Measurements from ENCODE around the gene RBCK1. TPM values are rescaled to one million over a fixed set of nuclear protein-coding genes. Genes with fewer than 3 reads are reported as not detected.

Gene RBCK1
- total RNA-seq, 1 experiment from 2014 or later, result 115 TPM

- Histone ChIP-seq H3F3A (ENCODE audit: low read length, unreplicated experiment) (peaks cover 8% of the 10 kb centered on the region), H3K4me1 (ENCODE audit: insufficient read depth, low read length) (peaks cover 53% of the 10 kb centered on the region), H3K9ac (ENCODE audit: low read length) (peak overlapping the region; percentile 42; the same call in 1 of the 2 replicates), H2AFZ (ENCODE audit: low read length) (no peak overlapping the region), H3K79me2 (ENCODE audit: low read length) (peaks cover 9% of the 10 kb centered on the region; the same call in 1 of the 2 replicates), H3K4me2 (ENCODE audit: low read length) (peak overlapping the region; percentile 62), H3K36me3 (ENCODE audit: low read depth, low read length) (no peaks in the 10 kb centered on the region), H3K4me3 (ENCODE audit: low read length) (no peak overlapping the region), H3K9me3 (ENCODE audit: low read length) (no peaks in the 10 kb centered on the region), H3K9me2 (replicated peaks; ENCODE audit: low read length) (no peaks in the 10 kb centered on the region), H4K20me1 (ENCODE audit: low read length) (no peaks in the 10 kb centered on the region), H3K27ac (ENCODE audit: low read length) (peak overlapping the region; percentile 86), H3K27me3 (ENCODE audit: low read length) (no peaks in the 10 kb centered on the region)
- POLR2A ChIA-PET (ENCODE audit: unreplicated experiment), result interaction anchor here (1.0 to 1.8 kb wide), 4 partner anchors 8 to 44 kb away, joined by 5 to 26 read pairs (median 9); partner anchors contain the start of gene TRIB3
- CTCF ChIA-PET, result interaction anchor here (0.6 to 1.4 kb wide), 3 partner anchors 17 to 68 kb away, joined by 3 to 25 read pairs (median 3); partner anchors contain the start of gene TRIB3
- no TSS peak for BruUV-seq (replicated peaks)
- ATAC-seq (peak; percentile 64), DNase-seq (peak; percentile 80)
- intact Hi-C loops (cut with micrococcal nuclease), result loop anchor here (5.0 kb wide), 1 partner anchor 39 kb away; no protein-coding TSS in a partner anchor
- TF ChIP-seq EZH2phosphoT487 (IDR thresholded peaks at IDR 0.05; ENCODE audit: borderline replicate concordance, low read length), result no peak
- no peak for TF ChIP-seq EZH2 (IDR thresholded peaks at IDR 0.05; ENCODE audit: low read length, unreplicated experiment)
- TF ChIP-seq, protein P1, sequence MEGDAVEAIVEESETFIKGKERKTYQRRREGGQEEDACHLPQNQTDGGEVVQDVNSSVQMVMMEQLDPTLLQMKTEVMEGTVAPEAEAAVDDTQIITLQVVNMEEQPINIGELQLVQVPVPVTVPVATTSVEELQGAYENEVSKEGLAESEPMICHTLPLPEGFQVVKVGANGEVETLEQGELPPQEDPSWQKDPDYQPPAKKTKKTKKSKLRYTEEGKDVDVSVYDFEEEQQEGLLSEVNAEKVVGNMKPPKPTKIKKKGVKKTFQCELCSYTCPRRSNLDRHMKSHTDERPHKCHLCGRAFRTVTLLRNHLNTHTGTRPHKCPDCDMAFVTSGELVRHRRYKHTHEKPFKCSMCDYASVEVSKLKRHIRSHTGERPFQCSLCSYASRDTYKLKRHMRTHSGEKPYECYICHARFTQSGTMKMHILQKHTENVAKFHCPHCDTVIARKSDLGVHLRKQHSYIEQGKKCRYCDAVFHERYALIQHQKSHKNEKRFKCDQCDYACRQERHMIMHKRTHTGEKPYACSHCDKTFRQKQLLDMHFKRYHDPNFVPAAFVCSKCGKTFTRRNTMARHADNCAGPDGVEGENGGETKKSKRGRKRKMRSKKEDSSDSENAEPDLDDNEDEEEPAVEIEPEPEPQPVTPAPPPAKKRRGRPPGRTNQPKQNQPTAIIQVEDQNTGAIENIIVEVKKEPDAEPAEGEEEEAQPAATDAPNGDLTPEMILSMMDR (conservative IDR thresholded peaks at IDR 0.05; ENCODE audit: low read depth, low read length), result no peak
These were observed 44.6 kb upstream of the RBCK1 start for GRCh38 chr20:363319-364078.

DNA sequence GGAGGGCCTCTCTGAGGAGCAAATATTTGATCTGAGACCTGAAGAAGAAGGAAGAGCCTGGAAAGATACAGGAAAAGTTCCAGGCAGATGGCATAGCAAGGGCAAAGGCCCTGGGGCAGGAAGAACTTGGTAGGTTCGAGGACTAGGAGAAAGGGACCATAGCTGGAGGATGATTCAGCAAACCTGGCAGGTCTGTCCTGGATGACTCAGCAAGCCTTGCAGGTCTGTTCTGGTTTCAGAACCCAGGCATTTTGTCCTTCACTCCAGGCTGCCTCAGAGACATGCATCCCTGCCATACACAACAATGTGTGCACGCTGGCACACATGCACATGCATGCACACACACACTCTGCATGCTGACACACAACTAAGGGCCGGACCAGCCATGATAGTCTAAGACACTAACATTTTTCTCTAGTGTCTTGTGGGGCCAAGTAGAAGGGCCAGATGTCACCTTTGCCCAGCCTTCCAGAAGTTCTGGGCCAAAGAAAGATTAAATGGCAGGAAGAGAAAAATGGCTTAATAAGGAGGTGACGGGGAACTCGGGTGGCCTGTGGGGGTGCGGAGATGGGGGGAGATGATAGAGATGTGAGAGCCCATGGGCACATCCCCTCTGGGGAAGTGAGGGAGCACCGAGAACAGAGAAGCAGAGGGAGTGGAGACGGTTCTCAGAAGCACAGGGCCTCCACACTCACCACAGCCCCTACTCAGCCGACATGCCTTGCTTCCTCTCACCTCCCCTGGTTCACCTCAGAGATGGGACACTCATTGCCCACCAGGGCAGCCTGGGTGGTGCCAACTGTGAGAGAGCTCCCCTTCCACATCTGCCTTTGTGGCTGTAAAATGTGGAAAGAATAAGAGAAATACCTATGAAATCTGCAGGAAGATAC, 42.9 kb upstream of the RBCK1 start:
- H3K79me2 ChIP-seq (ENCODE audit: low read length), result peaks cover 9% of the 10 kb centered on the region; the same call in 1 of the 2 replicates
- TF ChIP-seq EZH2 (IDR thresholded peaks at IDR 0.05; ENCODE audit: low read length, unreplicated experiment) (no peak), EZH2phosphoT487 (IDR thresholded peaks at IDR 0.05; ENCODE audit: borderline replicate concordance, low read length) (no peak)
- TF ChIP-seq, protein P1 (conservative IDR thresholded peaks at IDR 0.05; ENCODE audit: low read depth, low read length), result no peak
- peaks cover 8% of the 10 kb centered on the region for H3F3A ChIP-seq (ENCODE audit: low read length, unreplicated experiment)
- H2AFZ ChIP-seq (ENCODE audit: low read length), result no peak overlapping the region
- ChIA-PET POLR2A (ENCODE audit: unreplicated experiment) (interaction anchor here (1.0 kb wide), 1 partner anchor 16 kb away, joined by 5 read pairs; the partner anchor contains the start of gene TRIB3), CTCF (interaction anchor here (0.7 kb wide), 1 partner anchor 950 kb away, joined by 8 read pairs; no protein-coding TSS in a partner anchor)
- TSS peak; percentile 27 for BruUV-seq (replicated peaks)
- peak overlapping the region; percentile 86 for H3K27ac ChIP-seq (ENCODE audit: low read length)
- peak overlapping the region; percentile 78 for H3K4me2 ChIP-seq (ENCODE audit: low read length)
- no peaks in the 10 kb centered on the region for H3K27me3 ChIP-seq (ENCODE audit: low read length)
- ATAC-seq, result peak; percentile 61
- peak; percentile 97 for DNase-seq
- no peak overlapping the region for H3K4me3 ChIP-seq (ENCODE audit: low read length)
- peaks cover 68% of the 10 kb centered on the region for H3K4me1 ChIP-seq (ENCODE audit: insufficient read depth, low read length)
- H4K20me1 ChIP-seq (ENCODE audit: low read length), result no peaks in the 10 kb centered on the region
- peak overlapping the region; percentile 49 for H3K9ac ChIP-seq (ENCODE audit: low read length)
- intact Hi-C loops (cut with micrococcal nuclease), result loop anchor here (5.0 kb wide), 1 partner anchor 37 kb away; no protein-coding TSS in a partner anchor
- H3K36me3 ChIP-seq (ENCODE audit: low read depth, low read length), result no peaks in the 10 kb centered on the region
- H3K9me3 ChIP-seq (ENCODE audit: low read length), result no peaks in the 10 kb centered on the region
- H3K9me2 ChIP-seq (replicated peaks; ENCODE audit: low read length), result no peaks in the 10 kb centered on the region
